D721Med (cell line): Measurements from ENCODE around the gene TRAF3.
"Not testable (repeated sequence)": the region's sequence is repeated elsewhere in the genome, so short reads cannot be mapped to it uniquely, and the experiment has no call there.

Source experiments
- DNase-seq: peaks from one replicate; pipeline ENCODE4 v3.0.0; 2011; ENCODE audit warnings: low spot score; ENCODE audit not compliant: insufficient read length
- FAIRE-seq: peaks from 2 replicates; lab custom pipeline; 2011; peaks lifted over from hg19 to GRCh38; lab: Jason Lieb, UNC
- TF ChIP-seq, protein P1 (sequence below): IDR thresholded peaks from 2 replicates; pipeline ENCODE4 v1.5.1; 2012; ENCODE audit warnings: mild to moderate bottlenecking, control low read depth; ENCODE audit not compliant: insufficient read depth; ENCODE audit errors: missing control alignments

TRAF3 gene

DNA sequence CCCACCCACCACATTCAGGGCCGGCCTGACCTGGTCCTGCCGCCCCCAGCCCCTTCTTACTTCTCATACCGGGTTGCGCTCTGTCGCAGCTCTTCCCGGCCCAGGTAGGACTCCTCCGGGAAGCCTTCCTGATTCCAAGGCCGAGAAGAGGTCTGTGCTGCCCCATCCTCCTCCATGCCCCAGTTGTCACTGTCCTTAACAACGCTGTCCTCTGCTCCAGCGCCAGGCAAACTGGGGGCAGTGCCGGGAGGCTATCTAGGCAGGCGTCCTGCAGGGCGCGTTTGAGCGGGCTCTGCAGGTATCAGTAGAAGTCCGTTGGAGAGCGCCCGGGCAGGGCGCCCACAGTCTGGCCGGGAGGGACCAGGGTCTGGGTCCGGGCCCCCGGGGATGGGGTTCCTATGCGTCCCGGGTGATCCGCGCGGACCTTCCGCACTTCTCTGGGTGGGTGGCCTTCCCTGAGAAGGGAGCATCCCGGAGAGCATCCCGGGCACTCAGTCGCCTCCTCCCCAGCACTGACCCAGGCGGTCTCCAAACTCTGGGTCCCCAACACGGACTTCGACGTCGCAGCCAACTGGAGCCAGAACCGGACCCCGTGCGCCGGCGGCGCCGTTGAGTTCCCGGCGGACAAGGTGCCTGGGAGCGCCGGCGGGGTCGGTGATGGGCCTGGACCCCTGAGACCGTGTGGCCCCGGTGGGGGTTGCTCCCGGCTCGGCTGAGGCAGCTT is 146.1 kb downstream of the TRAF3 start:
- no peak for DNase-seq
- TF ChIP-seq, protein P1, sequence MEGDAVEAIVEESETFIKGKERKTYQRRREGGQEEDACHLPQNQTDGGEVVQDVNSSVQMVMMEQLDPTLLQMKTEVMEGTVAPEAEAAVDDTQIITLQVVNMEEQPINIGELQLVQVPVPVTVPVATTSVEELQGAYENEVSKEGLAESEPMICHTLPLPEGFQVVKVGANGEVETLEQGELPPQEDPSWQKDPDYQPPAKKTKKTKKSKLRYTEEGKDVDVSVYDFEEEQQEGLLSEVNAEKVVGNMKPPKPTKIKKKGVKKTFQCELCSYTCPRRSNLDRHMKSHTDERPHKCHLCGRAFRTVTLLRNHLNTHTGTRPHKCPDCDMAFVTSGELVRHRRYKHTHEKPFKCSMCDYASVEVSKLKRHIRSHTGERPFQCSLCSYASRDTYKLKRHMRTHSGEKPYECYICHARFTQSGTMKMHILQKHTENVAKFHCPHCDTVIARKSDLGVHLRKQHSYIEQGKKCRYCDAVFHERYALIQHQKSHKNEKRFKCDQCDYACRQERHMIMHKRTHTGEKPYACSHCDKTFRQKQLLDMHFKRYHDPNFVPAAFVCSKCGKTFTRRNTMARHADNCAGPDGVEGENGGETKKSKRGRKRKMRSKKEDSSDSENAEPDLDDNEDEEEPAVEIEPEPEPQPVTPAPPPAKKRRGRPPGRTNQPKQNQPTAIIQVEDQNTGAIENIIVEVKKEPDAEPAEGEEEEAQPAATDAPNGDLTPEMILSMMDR = no peak
- no peak for FAIRE-seq

DNA sequence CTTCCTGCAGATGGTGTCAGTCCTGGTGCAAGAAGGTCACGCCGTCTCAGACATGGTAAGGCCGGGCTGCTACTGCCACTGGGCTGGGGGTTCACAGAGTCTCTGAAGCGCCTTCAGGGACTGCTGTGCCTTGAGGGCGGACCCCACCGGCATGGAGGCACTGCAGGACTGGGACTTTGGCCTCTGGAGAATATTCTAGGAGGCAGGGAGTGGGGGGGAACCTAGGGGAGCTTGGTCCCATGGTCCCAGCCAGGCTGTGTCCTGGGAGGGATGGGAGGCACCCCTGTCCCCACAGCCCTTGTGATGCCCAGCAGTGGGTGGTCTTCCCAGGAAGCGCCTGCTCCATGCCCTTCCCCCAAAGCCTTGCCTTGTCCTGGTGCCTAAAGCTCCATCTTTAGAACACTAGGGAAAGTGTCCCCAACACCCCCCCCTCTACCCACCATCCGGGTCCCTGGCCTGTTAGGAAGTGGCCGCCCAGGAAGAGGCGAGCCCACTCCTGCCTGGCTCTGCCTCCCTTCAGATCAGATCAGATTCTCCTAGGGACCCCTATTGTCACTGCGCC is 146.8 kb downstream of the TRAF3 start:
- FAIRE-seq (no peak), DNase-seq (no peak)

DNA sequence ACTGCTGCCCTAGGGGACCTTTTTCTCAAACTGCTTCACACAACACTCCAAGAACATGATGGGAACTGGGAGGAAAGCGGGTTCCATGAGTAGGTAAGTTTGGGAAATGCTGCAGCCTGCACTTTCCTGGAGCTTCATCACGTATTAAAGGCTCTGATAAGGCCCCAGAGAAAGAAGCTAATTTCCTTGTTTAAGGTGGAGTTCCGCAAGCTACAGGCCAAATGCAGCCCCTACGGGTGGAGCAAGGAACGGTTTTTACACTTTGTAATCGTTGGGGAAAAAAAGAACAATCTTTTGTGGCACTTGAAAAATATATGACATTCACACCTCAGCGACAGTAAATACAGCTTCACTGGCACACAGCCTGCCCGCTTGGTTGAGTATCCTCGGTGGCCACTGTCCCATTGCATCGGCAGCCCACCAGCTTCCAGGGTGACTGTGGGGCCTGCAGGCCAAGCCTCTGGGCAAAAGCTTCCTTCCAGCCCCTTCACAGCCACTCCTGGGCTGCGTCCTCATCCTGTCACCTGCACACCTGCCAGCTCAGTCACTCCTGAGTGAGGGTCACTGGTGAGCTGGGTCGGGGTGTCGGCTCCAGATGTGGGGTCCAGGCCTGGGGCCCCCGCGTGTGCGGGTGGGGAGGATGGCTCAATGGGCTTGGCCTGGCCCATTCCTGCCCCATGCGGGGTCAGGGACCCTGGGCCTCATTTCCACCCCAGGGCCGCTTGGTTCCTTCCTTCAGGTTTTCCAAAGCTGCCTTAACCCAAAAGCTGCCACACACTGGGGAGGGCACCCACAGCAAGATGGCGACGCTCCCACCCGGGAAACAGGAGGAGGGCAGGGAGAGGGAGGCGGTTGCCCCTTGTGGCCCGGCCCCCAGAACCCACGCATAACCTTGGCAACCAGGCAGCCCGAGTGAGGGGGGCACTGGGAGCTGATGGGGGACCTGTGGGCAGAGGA is 147.7 kb downstream of the TRAF3 start:
- FAIRE-seq (no peak), DNase-seq (no peak)

More for the DNA sequence above, 146.8 kb downstream of the TRAF3 start:
- TF ChIP-seq, protein P1 = no peak

DNA sequence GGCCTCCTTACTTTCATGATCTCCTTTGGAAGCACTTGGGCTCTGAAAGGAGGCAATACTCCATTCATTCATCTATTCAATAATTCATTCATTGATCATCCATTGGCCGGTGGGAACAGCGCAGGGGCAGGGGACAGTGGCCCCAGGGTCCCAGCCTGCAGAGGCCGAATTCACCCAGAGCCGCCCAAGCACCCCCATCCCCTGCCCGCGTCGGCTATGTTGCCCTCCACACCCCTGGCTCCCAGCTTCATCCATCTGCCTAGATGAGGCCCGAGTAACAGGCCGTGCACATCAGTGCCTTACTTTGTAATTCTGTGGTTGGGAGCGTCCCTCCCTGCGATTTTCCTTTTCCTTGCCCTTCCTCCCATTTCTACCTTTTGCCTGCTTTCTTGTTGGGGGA is 148.4 kb downstream of the TRAF3 start:
- FAIRE-seq (no peak), DNase-seq (no peak)
- TF ChIP-seq, protein P1 = no peak

More for the DNA sequence above, 147.7 kb downstream of the TRAF3 start:
- TF ChIP-seq, protein P1 = no peak

DNA sequence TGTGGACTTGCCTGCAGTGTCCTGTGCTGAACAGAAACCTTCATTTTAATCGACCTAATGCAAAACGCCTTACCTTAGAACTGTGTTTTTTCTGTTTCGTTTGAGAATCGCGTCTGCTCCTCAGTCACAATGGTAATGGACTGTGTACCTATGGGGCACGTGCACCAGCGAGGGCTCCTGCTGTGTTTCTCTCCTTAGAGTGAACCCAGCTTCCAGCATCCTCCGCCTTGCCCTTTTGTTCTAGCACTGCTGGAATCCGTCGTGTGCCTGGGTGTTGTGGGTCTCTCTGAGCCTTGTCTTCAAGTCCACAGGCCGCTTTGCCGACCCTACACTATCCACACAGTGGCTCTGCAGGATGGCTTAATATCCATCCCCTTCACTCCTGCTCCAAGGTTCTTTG is 148.9 kb downstream of the TRAF3 start:
- no peak for FAIRE-seq
- DNase-seq = no peak
- TF ChIP-seq, protein P1 = no peak

DNA sequence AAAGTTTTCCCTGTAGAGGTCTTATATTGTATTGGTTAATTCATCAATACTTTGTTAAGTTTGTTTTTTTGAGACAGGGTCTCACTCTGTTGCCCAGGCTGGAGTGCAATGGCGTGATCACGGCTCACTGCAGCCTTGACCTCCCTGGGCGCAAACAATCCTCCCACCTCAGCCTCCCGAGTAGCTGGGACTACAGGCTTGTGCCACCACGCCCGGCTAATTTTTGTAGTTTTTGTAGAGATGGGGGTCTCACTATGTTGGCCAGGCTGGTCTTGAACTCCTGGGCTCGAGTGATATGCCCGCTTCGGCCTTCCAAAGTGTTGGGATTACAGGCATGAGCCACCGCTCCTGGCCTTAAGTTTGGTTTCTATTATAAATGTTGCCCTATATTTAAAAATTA is 149.6 kb downstream of the TRAF3 start:
- FAIRE-seq = not testable (repeated sequence)

DNA sequence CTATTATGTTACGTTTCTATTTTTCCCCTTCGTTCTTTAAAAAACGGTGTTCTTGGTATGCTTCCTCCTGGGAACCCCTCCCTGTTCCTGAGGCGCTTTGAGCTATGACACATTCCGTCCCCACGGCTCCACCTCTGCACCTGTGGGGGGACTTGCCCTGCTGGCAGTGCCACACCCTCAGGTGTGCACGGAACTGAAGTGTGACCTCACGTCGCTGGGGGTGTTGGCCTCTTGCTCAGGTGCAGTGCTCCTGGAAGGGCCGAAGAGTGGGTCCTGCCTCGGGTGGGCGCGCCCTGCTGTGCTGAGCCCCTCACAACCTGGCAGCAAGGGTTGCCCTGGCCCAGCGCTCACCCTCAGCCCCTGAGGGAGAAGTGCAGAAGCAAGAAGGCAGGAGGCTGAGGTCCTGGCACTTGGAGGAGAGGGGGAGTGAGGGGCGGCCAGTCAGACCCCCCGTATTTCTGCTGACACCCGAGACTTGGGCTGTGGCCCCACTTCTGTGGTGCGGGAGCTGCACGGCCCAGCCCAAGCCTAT is 150.2 kb downstream of the TRAF3 start:
- DNase-seq (no peak), FAIRE-seq (no peak)
- TF ChIP-seq, protein P1 = no peak

More for the DNA sequence above, 149.6 kb downstream of the TRAF3 start:
- DNase-seq = not testable (repeated sequence)
